HG03460 (cell line): Measurements from ENCODE around the gene MYO3B.
"Not testable (repeated sequence)": the region's sequence is repeated elsewhere in the genome, so short reads cannot be mapped to it uniquely, and the experiment has no call there.

Experiments used
- ATAC-seq: cut with Tn5 transposase; IDR thresholded peaks from one replicate; pipeline ENCODE4 v1.9.1; 2021; ENCODE audit not compliant: unreplicated experiment

MYO3B gene

DNA sequence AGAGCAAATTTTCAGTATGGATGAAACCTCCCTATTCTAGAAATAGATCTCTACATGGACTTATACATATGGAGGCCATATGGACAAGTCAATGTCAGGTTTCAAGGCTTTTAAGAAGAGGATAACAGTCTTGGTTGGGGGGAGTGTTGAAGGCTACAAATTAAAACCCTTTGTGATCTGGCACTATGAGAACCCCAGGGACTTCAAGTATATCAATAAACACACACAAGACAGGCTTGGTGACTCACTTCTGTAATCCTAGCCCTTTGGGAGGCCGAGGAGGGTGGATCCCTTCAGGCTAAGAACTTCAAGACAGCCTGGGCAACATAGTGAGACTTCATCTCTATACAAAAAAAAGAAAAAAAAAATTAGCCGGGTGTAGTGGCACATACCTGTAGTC is 410.0 kb downstream of the MYO3B start:
- no peak for ATAC-seq

GRCh38 chr2:170588729-170589128 is 410.8 kb downstream of the MYO3B start:
- no peak for ATAC-seq

DNA sequence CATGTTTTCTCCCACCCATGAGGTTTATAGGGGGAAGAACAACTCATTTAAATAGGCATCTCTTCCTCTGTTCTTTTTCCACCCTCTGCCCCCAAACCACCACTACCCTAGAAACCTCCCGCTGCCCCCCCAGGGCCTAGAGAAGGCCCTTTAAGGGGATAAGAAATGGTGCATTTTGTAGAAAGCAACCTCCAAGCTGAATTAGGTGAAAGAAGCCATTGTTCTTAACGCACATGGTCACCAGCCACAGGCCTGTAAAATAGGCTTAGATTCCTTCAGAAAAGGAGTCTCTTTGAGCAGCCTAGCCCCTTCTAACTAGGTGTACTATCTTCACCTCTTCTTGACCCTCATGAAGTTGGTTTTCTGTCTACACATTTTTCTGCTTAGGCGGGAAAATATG is 418.6 kb downstream of the MYO3B start:
- ATAC-seq, result no peak

DNA sequence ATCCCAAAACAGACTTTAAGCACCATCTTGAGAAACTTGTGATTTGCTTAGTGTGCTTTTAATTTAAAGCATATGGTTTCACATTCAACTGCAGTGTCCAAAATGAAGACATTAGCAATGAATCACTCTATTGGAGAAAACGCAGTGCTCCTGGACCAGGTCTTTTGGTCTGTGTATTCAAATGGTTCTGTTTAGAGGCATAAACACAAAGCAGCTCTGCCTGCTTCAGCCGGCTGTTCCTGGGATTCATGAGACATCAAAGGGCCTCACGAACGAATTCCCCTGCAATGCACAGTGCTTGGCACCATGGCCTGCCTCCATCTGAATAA is 420.1 kb downstream of the MYO3B start:
- no peak for ATAC-seq

DNA sequence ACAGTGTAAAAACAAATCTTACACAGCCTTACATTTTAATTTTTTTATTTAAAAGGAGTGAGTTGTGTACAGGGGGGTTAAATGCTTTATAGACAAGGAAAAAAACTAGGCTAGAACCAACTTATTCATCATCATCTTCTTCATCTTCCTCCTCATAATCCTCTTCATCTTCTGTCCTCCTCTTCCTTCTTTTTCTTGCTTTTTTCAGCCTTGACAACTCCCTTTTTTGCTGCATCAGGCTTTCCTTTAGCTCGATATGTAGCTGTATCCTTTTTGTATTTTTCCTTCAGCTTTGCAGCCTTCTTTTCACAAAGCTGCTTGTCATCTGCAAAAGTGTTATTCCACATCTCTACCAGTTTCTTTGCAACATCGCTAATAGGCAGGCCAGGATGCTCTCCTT is 423.5 kb downstream of the MYO3B start:
- no peak for ATAC-seq

DNA sequence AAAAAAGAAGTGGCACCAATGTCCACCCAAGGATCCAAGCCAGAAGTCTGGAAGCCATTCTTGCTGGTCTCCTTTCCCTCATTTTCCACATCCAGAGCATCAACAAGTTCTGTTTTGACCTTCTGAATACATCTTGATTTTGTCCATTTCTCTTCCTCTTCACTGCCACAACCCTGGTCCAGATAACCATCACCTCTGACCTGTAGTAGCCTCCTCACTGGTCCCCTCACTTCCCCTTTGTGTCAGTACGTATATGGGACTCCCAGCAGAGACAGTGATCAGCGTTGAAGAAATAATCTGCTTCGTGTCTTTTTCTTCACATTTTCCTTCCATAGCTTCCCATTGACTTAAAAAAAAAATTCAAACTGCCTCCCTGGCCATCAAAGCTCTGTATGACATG is 427.9 kb downstream of the MYO3B start:
- ATAC-seq, result no peak

GRCh38 chr2:170607171-170607570 is 429.2 kb downstream of the MYO3B start:
- ATAC-seq, result no peak

GRCh38 chr2:170610615-170611014 is 432.7 kb downstream of the MYO3B start:
- ATAC-seq, result no peak

DNA sequence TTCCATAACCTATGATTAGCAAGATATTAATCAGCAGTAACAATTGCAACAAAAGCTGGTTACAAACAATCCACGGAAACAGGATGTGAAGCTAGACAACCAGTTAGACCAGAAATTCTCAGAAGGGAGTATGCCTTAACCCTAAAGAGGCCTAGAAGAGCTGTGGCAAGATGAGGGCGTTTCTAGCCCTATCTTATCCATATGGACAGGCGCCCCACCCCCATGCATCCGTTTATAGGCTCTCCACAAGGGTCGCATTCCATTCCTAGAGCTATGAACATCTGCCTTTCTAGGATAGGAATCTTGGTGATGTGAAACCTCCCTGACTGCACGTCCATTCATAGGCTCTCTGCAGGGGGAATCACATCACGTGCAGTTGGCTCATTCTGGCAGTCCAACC is 441.0 kb downstream of the MYO3B start:
- not testable (repeated sequence) for ATAC-seq

GRCh38 chr2:170635094-170635493 is 457.1 kb downstream of the MYO3B start:
- ATAC-seq, result not testable (repeated sequence)

GRCh38 chr2:170639635-170640034 is 461.7 kb downstream of the MYO3B start:
- no peak for ATAC-seq

- ATAC-seq, result no peak
These were observed 464.0 kb downstream of the MYO3B start for GRCh38 chr2:170641961-170642360.

GRCh38 chr2:170643346-170643745 is 465.4 kb downstream of the MYO3B start:
- no peak for ATAC-seq

- no peak for ATAC-seq
These were observed 469.9 kb downstream of the MYO3B start for GRCh38 chr2:170647741-170648436.

- ATAC-seq, result no peak
These were observed 473.8 kb downstream of the MYO3B start for GRCh38 chr2:170651624-170652325.

DNA sequence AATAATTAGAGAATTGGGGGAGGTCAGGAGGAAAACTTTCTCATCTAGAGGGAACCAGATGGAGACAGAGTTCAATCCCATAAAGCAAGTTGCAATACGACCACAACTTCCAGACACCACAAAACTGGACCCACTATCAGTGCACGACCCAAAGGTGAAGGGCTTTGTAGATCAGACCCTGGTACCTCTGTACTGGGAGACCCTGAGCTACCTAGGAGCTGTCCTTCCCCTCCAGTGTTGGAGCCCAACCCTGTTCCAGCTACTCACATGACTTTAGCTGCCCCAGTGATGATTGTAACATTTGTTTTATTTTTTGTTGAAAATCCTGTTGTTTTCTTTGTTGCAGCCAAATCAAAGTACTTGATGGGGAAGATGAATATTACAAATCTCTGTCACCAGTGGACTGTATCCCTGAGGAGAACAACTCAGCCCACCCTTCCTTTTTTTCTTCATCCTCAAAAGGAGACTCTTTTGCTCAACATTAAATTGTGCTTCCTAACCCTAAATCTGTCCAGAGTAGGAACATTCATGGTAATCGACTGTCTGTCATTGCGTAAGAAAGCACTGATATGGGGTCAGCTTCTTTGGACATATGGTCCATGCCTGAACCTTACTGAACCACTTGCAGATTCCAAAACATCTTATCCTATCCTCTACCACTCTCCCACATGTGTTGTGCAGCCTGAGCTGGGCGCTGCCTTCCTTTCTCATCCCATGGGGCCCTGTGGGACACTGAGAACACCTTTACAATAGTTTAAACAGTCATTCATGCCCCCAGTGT is 474.9 kb downstream of the MYO3B start:
- no peak for ATAC-seq

DNA sequence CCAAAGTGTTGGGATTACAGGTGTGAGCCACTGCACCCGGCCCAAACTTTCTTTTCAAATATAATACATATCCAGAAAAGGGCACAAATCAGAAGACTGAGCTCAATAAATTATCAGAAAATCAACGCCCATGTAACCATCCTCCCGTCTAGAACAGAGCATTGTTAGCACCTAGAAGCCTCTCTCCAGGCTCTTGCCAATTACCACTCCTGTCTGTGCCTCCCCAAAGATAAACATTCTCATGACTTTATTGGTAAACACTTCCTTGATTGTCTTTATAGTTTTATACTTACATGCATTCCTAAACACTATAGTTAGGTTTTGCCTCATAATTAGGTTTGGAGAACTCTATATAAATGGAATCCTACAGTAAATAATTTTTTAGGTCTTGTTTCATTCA is 478.7 kb downstream of the MYO3B start:
- ATAC-seq, result no peak

GRCh38 chr2:170660409-170660808 is 482.5 kb downstream of the MYO3B start:
- no peak for ATAC-seq

GRCh38 chr2:170665743-170666142 is 487.8 kb downstream of the MYO3B start:
- ATAC-seq, result no peak

GRCh38 chr2:170669909-170670308 is 492.0 kb downstream of the MYO3B start:
- no peak for ATAC-seq

DNA sequence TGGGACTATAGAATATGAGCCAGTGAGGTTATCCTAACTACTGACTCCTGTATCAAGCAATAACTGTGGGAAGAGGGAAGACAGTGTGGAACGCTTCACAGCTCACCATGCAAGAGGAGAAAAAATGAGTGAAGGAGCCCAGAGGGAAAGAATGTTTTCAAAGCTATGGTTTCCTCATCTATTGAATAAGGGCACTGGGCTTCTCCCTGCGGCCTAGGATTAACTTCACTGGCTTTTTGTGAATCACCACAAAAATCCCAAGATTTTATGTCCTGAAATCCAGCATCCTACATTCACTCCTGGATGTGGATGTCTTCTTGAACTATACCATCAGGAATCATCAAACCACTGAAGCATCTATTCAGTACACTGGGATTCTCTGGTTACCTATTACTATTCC is 492.7 kb downstream of the MYO3B start:
- ATAC-seq, result no peak

GRCh38 chr2:170671079-170671478 is 493.1 kb downstream of the MYO3B start:
- no peak for ATAC-seq
